Tibial nerve (tissue), 4 donors: ENCODE results near the gene CYP2A7. TPM values are rescaled to one million over a fixed set of nuclear protein-coding genes. Genes with fewer than 3 reads are reported as not detected.
"Not testable (repeated sequence)": the region's sequence is repeated elsewhere in the genome, so short reads cannot be mapped to it uniquely, and the experiment has no call there.

Source experiments
- DNase-seq, 2 donors: peaks; one replicate each; pipeline ENCODE4 v3.0.0-alpha.2; 2019; ENCODE audit warnings: low spot score in 2 of 2
- H3K27ac ChIP-seq, 4 donors: fragments of 200-600 bp; sonication (generic) in 3 of 4; one replicate each; pipeline ENCODE4 v1.5.1; 2017 to 2019; ENCODE audit warnings: mild to moderate bottlenecking in 1 of 4
- H3K27me3 ChIP-seq, 2 donors: fragments of 200-600 bp; sonication (generic) in 1 of 2; one replicate each; pipeline versions ENCODE4 v1.5.1 to v1.6.0; 2017 to 2019
- H3K36me3 ChIP-seq, 3 donors: fragments of 200-600 bp; sonication (generic); one replicate each; pipeline ENCODE4 v1.5.1; 2018 to 2019
- H3K4me1 ChIP-seq, 4 donors: fragments of 200-600 bp; sonication (generic) in 3 of 4; one replicate each; pipeline ENCODE4 v1.5.1; 2017 to 2019
- H3K4me3 ChIP-seq, 4 donors: fragments of 200-600 bp; sonication (generic) in 3 of 4; one replicate each; pipeline ENCODE4 v1.5.1; 2017 to 2019; ENCODE audit warnings: mild to moderate bottlenecking in 1 of 4, moderate library complexity in 1 of 4
- H3K9me3 ChIP-seq, 4 donors: fragments of 200-600 bp; sonication (generic) in 3 of 4; one replicate each; pipeline ENCODE4 v1.5.1; 2017 to 2019
- CTCF ChIP-seq, 5 experiments: fragments of 200-600 bp in 3 of 5; fragments of 450-650 bp in 2 of 5; sonication (generic) in 3 of 5; IDR thresholded peaks; one replicate each; pipeline ENCODE4 v1.5.1; 2016 to 2019; ENCODE audit warnings: antibody characterized with exemption in 5 of 5, mild to moderate bottlenecking in 3 of 5, moderate library complexity in 2 of 5
- EP300 ChIP-seq, 2 donors: sonication (generic); formaldehyde crosslinking; IDR thresholded peaks; one replicate each; pipeline ENCODE4 v1.6.1; 2017; ENCODE audit warnings: antibody characterized with exemption in 2 of 2, mild to moderate bottlenecking in 1 of 2
- POLR2A ChIP-seq, 2 donors: fragments of 450-650 bp; IDR thresholded peaks; one replicate each; pipeline ENCODE4 v1.6.1; 2017; ENCODE audit warnings: antibody characterized with exemption in 2 of 2, mild to moderate bottlenecking in 2 of 2, moderate library complexity in 2 of 2
- WGBS, 2 donors: methylation state at CpG; one replicate each; pipeline ENCODE4 v1.1.5; 2018; 5-methylcytosine and 5-hydroxymethylcytosine counted together
- total RNA-seq, 4 donors: library from RNA; depleted of rRNA; stranded (reverse); fragments of >200 nt; gene quantifications; one replicate each; pipeline ENCODE4 v1.1.0, GENCODE V29; 2016

Gene CYP2A7
- total RNA-seq, 4 donors from 2014 or later = not detected

- no peak for DNase-seq
- TF ChIP-seq POLR2A (IDR thresholded peaks at IDR 0.05) = no peak
- no peak for TF ChIP-seq CTCF (IDR thresholded peaks at IDR 0.05)
- TF ChIP-seq EP300 (IDR thresholded peaks at IDR 0.05) = no peak
- Histone ChIP-seq H3K9me3 (no peaks in the 10 kb centered on the region), H3K4me3 (no peak overlapping the region), H3K27ac (no peak overlapping the region), H3K4me1 (no peaks in the 10 kb centered on the region), H3K27me3 (no peaks in the 10 kb centered on the region), H3K36me3 (no peaks in the 10 kb centered on the region)
Observed at GRCh38 chr19:40893112-40893511, 11.1 kb upstream of the CYP2A7 start.

GRCh38 chr19:40889366-40889765, 7.3 kb upstream of the CYP2A7 start:
- no peaks in the 10 kb centered on the region for H3K27me3 ChIP-seq
- H3K4me3 ChIP-seq = no peak overlapping the region
- H3K4me1 ChIP-seq = no peaks in the 10 kb centered on the region
- WGBS, 2 donors = 54 to 56% methylated on average over 3 of the region's 3 CpGs
- TF ChIP-seq POLR2A (IDR thresholded peaks at IDR 0.05) (no peak), EP300 (IDR thresholded peaks at IDR 0.05) (no peak)
- no peak overlapping the region for H3K27ac ChIP-seq
- H3K9me3 ChIP-seq = no peaks in the 10 kb centered on the region
- H3K36me3 ChIP-seq = no peaks in the 10 kb centered on the region
- DNase-seq = no peak

GRCh38 chr19:40888191-40888590, 6.2 kb upstream of the CYP2A7 start:
- DNase-seq = no peak
- Histone ChIP-seq H3K4me1 (no peaks in the 10 kb centered on the region), H3K9me3 (no peaks in the 10 kb centered on the region), H3K36me3 (no peaks in the 10 kb centered on the region), H3K27ac (no peak overlapping the region), H3K4me3 (no peak overlapping the region), H3K27me3 (no peaks in the 10 kb centered on the region)
- WGBS, 2 donors = 77% methylated on average over 4 of the region's 4 CpGs
- TF ChIP-seq CTCF (IDR thresholded peaks at IDR 0.05) (no peak), EP300 (IDR thresholded peaks at IDR 0.05) (no peak), POLR2A (IDR thresholded peaks at IDR 0.05) (no peak)

GRCh38 chr19:40884187-40884931, 2.3 kb upstream of the CYP2A7 start:
- H3K27me3 ChIP-seq, H3K9me3 ChIP-seq, H3K27ac ChIP-seq, DNase-seq, H3K36me3 ChIP-seq, H3K4me1 ChIP-seq, H3K4me3 ChIP-seq: not testable (repeated sequence)
- WGBS, 2 donors = no CpG with 5 or more reads among the region's 1 CpG

GRCh38 chr19:40879349-40879748, 2.7 kb downstream of the CYP2A7 start:
- WGBS, 2 donors = 81% methylated on average over 4 of the region's 4 CpGs; no CpG with 5 or more reads in 1 of the 2 donors
- DNase-seq, H3K4me3 ChIP-seq, H3K27me3 ChIP-seq, H3K36me3 ChIP-seq, H3K9me3 ChIP-seq, H3K4me1 ChIP-seq, H3K27ac ChIP-seq: not testable (repeated sequence)

- WGBS, 2 donors = 7 to 10% methylated on average over 15 to 23 of the region's 23 CpGs
- not testable (repeated sequence) for H3K9me3 ChIP-seq, H3K4me1 ChIP-seq, H3K4me3 ChIP-seq, H3K27me3 ChIP-seq, H3K27ac ChIP-seq, H3K36me3 ChIP-seq
- peak in 1 of 2 donors; percentile 47 for DNase-seq
Observed at GRCh38 chr19:40875526-40875951, 6.5 kb downstream of the CYP2A7 start.

- H3K4me3 ChIP-seq, H3K27ac ChIP-seq, H3K36me3 ChIP-seq, DNase-seq, H3K9me3 ChIP-seq, H3K27me3 ChIP-seq, H3K4me1 ChIP-seq: not testable (repeated sequence)
- WGBS, 2 donors = 50% methylated on average over 1 of the region's 4 CpGs; no CpG with 5 or more reads in 1 of the 2 donors
Observed at GRCh38 chr19:40874874-40875273, 7.2 kb downstream of the CYP2A7 start.

- H3K36me3 ChIP-seq, H3K27me3 ChIP-seq, H3K4me1 ChIP-seq, DNase-seq, H3K27ac ChIP-seq, H3K4me3 ChIP-seq, H3K9me3 ChIP-seq: not testable (repeated sequence)
- WGBS, 2 donors = 81 to 90% methylated on average over 2 of the region's 2 CpGs
Observed at GRCh38 chr19:40873873-40874272, 8.2 kb downstream of the CYP2A7 start.
